HepG2 (cell line): ENCODE data around the gene MCEE. TPM values are rescaled to one million over a fixed set of nuclear protein-coding genes. Genes with fewer than 3 reads are reported as not detected.

Source experiments
- AHDC1 ChIP-seq: sonication (generic); formaldehyde crosslinking; IDR thresholded peaks from 2 replicates; pipeline ENCODE4 v1.5.1; 2020; ENCODE audit warnings: mild to moderate bottlenecking, missing genetic modification reagents, borderline replicate concordance
- EEA1 ChIP-seq: sonication (generic); formaldehyde crosslinking; IDR thresholded peaks from 2 replicates; pipeline ENCODE4 v1.5.1; 2020; ENCODE audit warnings: mild to moderate bottlenecking, missing genetic modification reagents, borderline replicate concordance
- HCFC1 ChIP-seq: fragments of 150-350 bp; IDR thresholded peaks from 2 replicates; pipeline ENCODE4 v1.6.1; 2014; ENCODE audit warnings: low read depth, low read length
- KMT2A ChIP-seq: sonication (generic); formaldehyde crosslinking; IDR thresholded peaks from 2 replicates; pipeline ENCODE4 v1.4.0; 2020; ENCODE audit warnings: missing genetic modification reagents
- ONECUT2 ChIP-seq: sonication (generic); formaldehyde crosslinking; IDR thresholded peaks from 2 replicates; pipeline ENCODE4 v1.4.0; 2020; ENCODE audit warnings: missing genetic modification reagents
- REL ChIP-seq: sonication (generic); formaldehyde crosslinking; conservative IDR thresholded peaks from 2 replicates; pipeline ENCODE4 v1.8.0; 2022; ENCODE audit warnings: mild to moderate bottlenecking, missing genetic modification reagents, moderate library complexity
- SALL1 ChIP-seq: sonication (generic); formaldehyde crosslinking; IDR thresholded peaks from 2 replicates; pipeline ENCODE4 v1.8.0; 2022; ENCODE audit warnings: mild to moderate bottlenecking, missing genetic modification reagents
- TOPORS ChIP-seq: sonication (generic); formaldehyde crosslinking; IDR thresholded peaks from 2 replicates; pipeline ENCODE4 v1.8.0; 2023; ENCODE audit warnings: mild to moderate bottlenecking, missing genetic modification reagents
- TSC22D2 ChIP-seq: sonication (generic); formaldehyde crosslinking; IDR thresholded peaks from 2 replicates; pipeline ENCODE4 v1.5.1; 2020; ENCODE audit warnings: missing genetic modification reagents, mild to moderate bottlenecking, borderline replicate concordance
- ZBTB3 ChIP-seq: sonication (generic); formaldehyde crosslinking; IDR thresholded peaks from 2 replicates; pipeline ENCODE4 v1.4.0; 2020; ENCODE audit warnings: low read depth, mild to moderate bottlenecking, moderate library complexity, missing genetic modification reagents, borderline replicate concordance
- ZNF577 ChIP-seq: sonication (generic); formaldehyde crosslinking; IDR thresholded peaks from 2 replicates; pipeline ENCODE4 v1.4.0; 2020; ENCODE audit warnings: mild to moderate bottlenecking, low read depth, missing genetic modification reagents, borderline replicate concordance
- polyA plus RNA-seq, 8 experiments: library from polyadenylated mRNA; depleted of rRNA in 3 of 8; stranded (reverse) in 7 of 8; unstranded in 1 of 8; fragments of >200 nt; fragmentation: Illumina TruSeq in 4 of 8; extraction: Trizol in 4 of 8; gene quantifications; 2 replicates each; pipeline versions ENCODE4 v1.2.1 to v1.2.3, GENCODE V29; 2011 to 2016; ENCODE audit warnings: low read depth in 4 of 8, missing spikeins in 1 of 8, mixed read lengths in 1 of 8; ENCODE audit not compliant: insufficient read depth in 1 of 8
- total RNA-seq, 5 experiments: library from RNA; depleted of rRNA; stranded (reverse); fragments of >200 nt; fragmentation: Illumina TruSeq; extraction: Trizol; gene quantifications; 2 replicates each; pipeline ENCODE4 v1.2.3, GENCODE V29; 2016; ENCODE audit warnings: low read depth in 1 of 5

Gene MCEE
- total and polyA plus RNA-seq, 2 of the 13 experiments (the other 11 are each of a cell fraction or from before 2014, with no cell fraction given): 32.0 to 66.9 TPM

- TF ChIP-seq AHDC1 (0 out of 2 replicates have a peak, but pooled peaks have one; percentile 47), ZBTB3 (CRISPR knock-in tag) (no peak), TSC22D2 (CRISPR knock-in tag) (no peak), KMT2A (CRISPR knock-in tag) (no peak), ONECUT2 (CRISPR knock-in tag) (no peak), REL (CRISPR knock-in tag) (no peak), EEA1 (CRISPR knock-in tag) (no peak), SALL1 (CRISPR knock-in tag) (no peak), ZNF577 (CRISPR knock-in tag) (no peak), TOPORS (CRISPR knock-in tag) (peak; percentile 31; the same call in 1 of the 2 replicates), HCFC1 (no peak)
Observed at GRCh38 chr2:71129114-71129901, 721 bp downstream of the MCEE start (continued).
